Superior temporal gyrus (tissue), 1 donor: ENCODE data around the gene PRKAG3.

Experiments used
- DNase-seq: peaks from one replicate; pipeline ENCODE4 v3.0.0-alpha.2; 2016; ENCODE audit errors: extremely low spot score

The PRKAG3 gene

GRCh38 chr2:218831378-218831990 is at the start of gene PRKAG3:
Gene PRKAG3 (minus strand): TSS chr2:218831803.
- no peak for DNase-seq

GRCh38 chr2:218880859-218881594 is 49.4 kb upstream of the PRKAG3 start:
- DNase-seq: no peak

GRCh38 chr2:218880102-218880858 is 48.7 kb upstream of the PRKAG3 start, which contains the start of gene WNT10A:
Gene WNT10A (plus strand): TSS chr2:218880852. CDS start chr2:218880996, 144 bp downstream.
- DNase-seq: no peak

GRCh38 chr2:218879776-218880101 is 48.1 kb upstream of the PRKAG3 start:
- no peak for DNase-seq

DNA sequence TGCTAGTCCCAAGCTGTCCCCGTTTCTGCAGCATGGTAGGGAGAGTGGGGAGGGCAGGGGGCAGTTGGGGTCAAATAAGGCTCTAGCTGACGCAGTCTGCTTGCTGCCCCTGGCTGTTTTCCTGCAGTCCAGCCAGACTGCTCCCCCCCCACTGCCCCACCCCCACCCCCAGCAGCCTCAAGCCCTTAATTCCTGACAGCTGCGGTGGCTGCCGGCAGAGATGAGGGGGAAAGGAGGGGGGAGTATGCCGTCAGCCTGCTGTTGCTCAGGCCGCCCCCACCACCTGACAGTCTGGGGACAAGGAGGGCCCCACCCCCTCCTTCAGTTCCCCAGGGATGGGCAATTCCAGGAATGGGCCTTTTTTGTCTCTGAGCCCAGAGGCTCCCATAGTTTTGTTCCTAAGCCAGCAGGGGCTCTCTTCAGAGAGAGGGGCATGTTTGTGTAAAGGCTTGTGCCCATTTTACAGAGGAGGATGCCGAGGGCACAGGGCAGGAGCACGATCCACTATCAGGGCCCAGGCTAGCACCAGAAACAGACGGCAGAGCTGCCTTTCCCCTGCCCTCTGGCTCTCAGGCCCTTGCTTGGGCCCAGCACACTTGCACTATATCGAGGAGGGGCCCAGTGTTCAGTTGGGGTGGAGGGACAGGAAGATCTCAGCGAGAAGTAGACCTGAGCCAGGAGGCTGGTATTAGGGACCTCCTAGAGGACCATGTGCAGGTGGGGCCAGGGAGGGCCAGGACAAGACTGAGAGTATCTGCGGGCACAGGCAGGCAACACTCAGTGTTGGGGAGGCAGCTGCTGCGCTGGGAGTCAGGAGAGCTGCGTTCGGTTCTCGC is 47.5 kb upstream of the PRKAG3 start:
- no peak for DNase-seq

DNA sequence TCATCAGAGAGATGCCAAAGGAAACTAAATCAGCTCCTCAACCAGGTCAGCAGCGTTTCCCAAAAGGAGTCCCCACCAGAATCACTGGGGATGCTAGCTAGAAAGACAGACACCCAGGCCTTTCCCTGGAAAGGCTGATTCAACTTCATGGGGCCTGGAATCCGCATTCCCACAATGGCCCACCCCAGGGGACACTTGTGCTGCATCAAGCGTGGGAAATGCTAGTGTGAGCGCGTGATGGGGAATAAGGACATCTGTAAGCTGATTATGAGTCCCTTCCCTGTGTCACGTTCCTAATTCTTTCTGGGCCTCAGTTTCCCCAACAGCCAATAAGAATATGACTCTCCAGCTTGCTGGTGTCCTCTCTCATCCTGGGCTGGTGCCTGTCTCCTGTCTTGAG is 46.9 kb upstream of the PRKAG3 start:
- DNase-seq: no peak

GRCh38 chr2:218877891-218878290 is 46.3 kb upstream of the PRKAG3 start:
- DNase-seq: no peak

DNA sequence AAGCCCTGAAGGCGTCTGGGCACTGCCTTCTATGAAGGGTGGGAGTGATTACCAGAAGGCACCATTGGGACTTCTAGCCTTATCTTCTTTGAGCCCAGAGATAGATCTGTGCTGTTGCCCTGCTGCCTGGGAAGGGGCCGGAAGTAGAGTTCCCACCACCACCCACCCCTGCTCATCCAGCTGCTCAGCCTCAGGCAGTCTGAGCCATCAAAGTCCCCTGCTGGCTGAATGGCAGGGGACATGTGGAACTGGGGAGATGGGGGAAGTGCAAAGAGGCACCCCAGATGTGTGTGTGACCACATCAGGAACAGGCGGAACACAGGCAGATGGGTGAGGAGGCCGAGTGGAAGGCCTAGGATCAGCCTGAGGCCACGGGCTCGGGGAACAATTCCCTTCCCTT is 45.7 kb upstream of the PRKAG3 start:
- DNase-seq: no peak

- peak; percentile 92 for DNase-seq
Measured at GRCh38 chr2:218876562-218877219, 45.1 kb upstream of the PRKAG3 start.

GRCh38 chr2:218875692-218876246 is 44.2 kb upstream of the PRKAG3 start:
- no peak for DNase-seq

- no peak for DNase-seq
Measured at GRCh38 chr2:218873359-218874194, 42.0 kb upstream of the PRKAG3 start.

DNA sequence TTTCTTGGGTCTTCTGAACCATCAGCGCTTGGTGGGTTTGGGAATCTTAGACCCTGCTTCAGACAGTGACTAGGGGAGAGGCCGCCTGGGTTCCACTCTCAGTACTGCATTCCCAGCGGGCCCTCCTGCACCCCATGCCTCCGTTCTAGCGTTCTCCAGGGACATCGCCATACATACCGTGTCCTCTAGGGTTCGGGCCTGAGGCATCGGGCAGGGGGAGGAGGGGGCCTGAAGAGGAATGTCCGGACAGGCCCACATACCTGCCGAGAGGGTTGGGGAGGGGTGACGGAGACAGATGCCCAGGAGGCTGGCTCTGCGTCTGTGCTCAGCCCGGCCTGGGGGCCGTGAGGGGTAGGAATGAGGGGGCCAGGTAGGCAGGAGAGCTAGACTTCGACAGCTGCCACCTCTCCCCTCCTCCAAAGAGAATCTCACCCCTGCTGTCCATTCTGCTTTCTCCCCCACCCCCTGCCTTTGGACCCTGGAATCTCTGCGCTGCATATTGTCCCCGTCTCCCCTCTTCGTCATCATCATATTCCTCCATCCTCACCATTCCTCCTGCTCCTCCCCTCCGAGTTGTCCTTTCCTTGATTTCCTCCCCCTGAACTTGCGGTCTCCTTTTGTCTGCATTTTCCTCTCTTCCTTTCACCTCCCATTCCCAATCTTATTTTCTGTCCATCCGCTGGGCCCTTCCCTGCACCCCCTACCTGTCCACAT is 41.2 kb upstream of the PRKAG3 start:
- no peak for DNase-seq

- no peak for DNase-seq
Measured at GRCh38 chr2:218871345-218872302, 40.0 kb upstream of the PRKAG3 start.

GRCh38 chr2:218870984-218871344 is 39.4 kb upstream of the PRKAG3 start:
- DNase-seq: no peak

DNA sequence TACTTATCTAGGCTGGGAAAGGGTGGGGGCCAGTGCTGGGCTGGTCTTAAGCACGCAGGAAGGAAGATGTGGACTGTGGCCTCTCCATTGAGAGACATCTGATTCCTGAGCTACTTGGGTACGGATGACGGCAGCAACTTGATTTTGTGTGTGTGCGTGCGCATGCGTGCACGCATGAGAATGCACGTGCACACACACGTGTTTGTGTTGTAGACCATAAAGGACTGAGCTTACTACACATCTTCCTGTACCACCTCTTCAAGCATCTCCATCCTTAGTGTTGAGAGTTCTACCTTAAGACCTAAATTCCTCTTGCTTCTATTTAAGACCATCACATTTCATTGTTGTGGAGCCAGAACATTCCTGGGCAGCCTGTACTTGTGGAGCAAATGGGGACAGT is 37.5 kb upstream of the PRKAG3 start:
- DNase-seq: no peak

DNA sequence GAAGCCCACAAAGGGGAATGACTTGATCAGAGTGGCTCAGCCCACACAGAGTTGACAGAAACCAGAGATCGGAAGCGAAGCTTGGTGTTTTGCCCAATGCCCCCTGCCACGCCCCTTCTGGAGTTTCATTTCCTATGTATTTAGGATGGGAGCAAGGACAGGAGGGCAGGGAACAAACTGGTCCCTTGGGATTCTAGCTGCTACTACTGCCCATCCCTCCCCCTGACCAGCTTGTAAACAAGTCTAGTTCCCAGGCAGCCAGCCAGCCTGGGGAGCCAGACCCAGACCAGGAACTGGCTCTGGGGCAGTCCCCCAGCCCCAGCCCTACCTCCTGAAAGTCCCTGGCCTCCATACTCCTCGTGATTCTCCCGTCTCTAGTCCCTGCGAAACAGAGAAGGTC is 36.3 kb upstream of the PRKAG3 start:
- no peak for DNase-seq

GRCh38 chr2:218865999-218866398 is 34.4 kb upstream of the PRKAG3 start:
- no peak for DNase-seq

DNA sequence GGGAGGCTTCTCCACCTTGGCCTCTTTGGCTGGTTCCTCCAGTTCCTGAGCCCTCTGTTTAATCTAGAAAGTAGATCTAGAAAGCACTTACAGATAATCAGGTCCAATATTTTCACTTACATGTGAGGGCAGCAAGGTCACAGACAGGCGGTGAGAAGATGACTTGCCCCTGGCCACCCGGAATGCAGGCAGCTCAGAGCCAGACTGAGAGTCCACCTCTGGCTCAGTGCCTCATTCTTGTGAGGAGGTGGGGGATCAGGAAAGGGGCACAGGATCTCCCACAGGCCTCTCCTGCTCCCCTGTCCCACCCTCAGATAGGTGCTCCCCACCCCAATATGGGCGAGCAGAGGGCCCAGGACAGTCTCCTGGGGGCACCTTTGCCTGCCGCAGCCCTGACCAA is 33.8 kb upstream of the PRKAG3 start:
- no peak for DNase-seq
